Neural cell (in vitro differentiated cells): Measurements from ENCODE around the gene KCTD16. TPM values are rescaled to one million over a fixed set of nuclear protein-coding genes. Genes with fewer than 3 reads are reported as not detected.

Experiments
- H2AFZ ChIP-seq: fragments of 200-600, 300-800 bp; sonication (generic), shearing (Covaris generic); 2 replicates; pipeline ENCODE4 v1.6.0; 2014; ENCODE audit warnings: low read depth, mild to moderate bottlenecking, antibody characterized with exemption, low read length, moderate library complexity
- H3F3A ChIP-seq: fragments of 200-600 bp; shearing (Covaris generic); 2 replicates; pipeline ENCODE4 v1.6.1; 2016; ENCODE audit warnings: mild to moderate bottlenecking, moderate library complexity, mixed read lengths, antibody characterized with exemption, low read length; ENCODE audit not compliant: insufficient read depth, poor library complexity, severe bottlenecking
- H3K27ac ChIP-seq: fragments of 200-600, 300-800 bp; sonication (generic), shearing (Covaris generic); 2 replicates; pipeline ENCODE4 v1.5.1; 2014; ENCODE audit warnings: mild to moderate bottlenecking, low read length, moderate library complexity
- H3K27me3 ChIP-seq: fragments of 300-800, 200-600 bp; sonication (generic), shearing (Covaris generic); 2 replicates; pipeline ENCODE4 v1.6.0; 2014; ENCODE audit warnings: mild to moderate bottlenecking, low read depth, low read length, moderate library complexity; ENCODE audit not compliant: insufficient read depth
- H3K36me3 ChIP-seq: fragments of 300-800, 200-600 bp; sonication (generic), shearing (Covaris generic); 2 replicates; pipeline ENCODE4 v1.5.1; 2014; ENCODE audit warnings: mild to moderate bottlenecking, antibody characterized with exemption, low read length, moderate library complexity; ENCODE audit not compliant: insufficient read depth
- H3K4me2 ChIP-seq: fragments of 300-800, 200-600 bp; sonication (generic), shearing (Covaris generic); 2 replicates; pipeline ENCODE4 v1.6.0; 2014; ENCODE audit warnings: mild to moderate bottlenecking, low read length
- H3K4me3 ChIP-seq: fragments of 300-800, 200-600 bp; sonication (generic), shearing (Covaris generic); 2 replicates; pipeline ENCODE4 v1.5.1; 2014; ENCODE audit warnings: mild to moderate bottlenecking, low read length, moderate library complexity
- H3K79me2 ChIP-seq: fragments of 200-600 bp; shearing (Covaris generic); replicated peaks from 2 replicates; pipeline ENCODE4 v1.6.0; 2014; ENCODE audit warnings: mild to moderate bottlenecking, low read length, moderate library complexity; ENCODE audit not compliant: insufficient read depth
- H3K9ac ChIP-seq: fragments of 300-800, 200-600 bp; sonication (generic), shearing (Covaris generic); 2 replicates; pipeline ENCODE4 v1.6.1; 2016; ENCODE audit warnings: mild to moderate bottlenecking, low read length, mixed read lengths
- H3K9me2 ChIP-seq: fragments of 200-600 bp; shearing (Covaris generic); 2 replicates; pipeline ENCODE4 v1.6.1; 2016; ENCODE audit warnings: mild to moderate bottlenecking, low read length, mixed read lengths; ENCODE audit not compliant: insufficient read depth
- H3K9me3 ChIP-seq: fragments of 200-600, 300-800 bp; sonication (generic), shearing (Covaris generic); 2 replicates; pipeline ENCODE4 v1.6.1; 2016; ENCODE audit warnings: mild to moderate bottlenecking, mixed run types, low read length, moderate library complexity, mixed read lengths
- H4K20me1 ChIP-seq: fragments of 200-600 bp; shearing (Covaris generic); 2 replicates; pipeline ENCODE4 v1.6.1; 2016; ENCODE audit warnings: mild to moderate bottlenecking, mixed run types; ENCODE audit not compliant: insufficient read depth
- CTCF ChIP-seq: fragments of 450-650 bp; IDR thresholded peaks from 2 replicates; pipeline ENCODE4 v1.5.1; 2014; ENCODE audit warnings: antibody characterized with exemption, mild to moderate bottlenecking, moderate library complexity; ENCODE audit not compliant: poor library complexity, severe bottlenecking
- EP300 ChIP-seq: fragments of 450-650 bp; conservative IDR thresholded peaks from 2 replicates; pipeline ENCODE4 v1.6.1; 2014; ENCODE audit warnings: antibody characterized with exemption, mild to moderate bottlenecking, moderate library complexity; ENCODE audit not compliant: poor library complexity, severe bottlenecking
- EZH2 ChIP-seq: fragments of 200-600, 300-800 bp; shearing (Covaris generic), sonication (generic); IDR thresholded peaks from 2 replicates; pipeline ENCODE4 v1.6.1; 2014; ENCODE audit warnings: antibody characterized with exemption, low read length, borderline replicate concordance, mild to moderate bottlenecking; ENCODE audit not compliant: insufficient read depth, poor library complexity, severe bottlenecking
- MXI1 ChIP-seq: fragments of 450-650 bp; conservative IDR thresholded peaks from 2 replicates; pipeline ENCODE4 v1.6.1; 2014; ENCODE audit warnings: antibody characterized with exemption, mild to moderate bottlenecking; ENCODE audit not compliant: poor library complexity, severe bottlenecking
- POLR2AphosphoS5 ChIP-seq: IDR thresholded peaks from 2 replicates; pipeline ENCODE4 v1.6.1; 2012
- RAD21 ChIP-seq: fragments of 450-650 bp; conservative IDR thresholded peaks from 2 replicates; pipeline ENCODE4 v1.6.1; 2014; ENCODE audit warnings: antibody characterized with exemption, mild to moderate bottlenecking, moderate library complexity
- REST ChIP-seq: IDR thresholded peaks from 2 replicates; pipeline ENCODE4 v1.6.1; 2012; ENCODE audit warnings: borderline replicate concordance
- SMC3 ChIP-seq: fragments of 450-650 bp; conservative IDR thresholded peaks from 2 replicates; pipeline ENCODE4 v1.6.1; 2014; ENCODE audit warnings: antibody characterized with exemption, mild to moderate bottlenecking, moderate library complexity; ENCODE audit not compliant: poor library complexity
- TAF1 ChIP-seq: IDR thresholded peaks from 2 replicates; pipeline ENCODE4 v1.6.1; 2012; ENCODE audit warnings: low read depth
- polyA plus RNA-seq: library from polyadenylated mRNA; depleted of rRNA; stranded (reverse); fragments of >200 nt; gene quantifications from 2 replicates; pipeline ENCODE4 v1.2.3, GENCODE V29; 2014

KCTD16 gene
- polyA plus RNA-seq, 1 donor from 2014 or later = 7.1 TPM

GRCh38 chr5:144166696-144167095, 4.0 kb upstream of the KCTD16 start:
- H4K20me1 ChIP-seq = no peaks in the 10 kb centered on the region
- no peak for TF ChIP-seq POLR2AphosphoS5
- TF ChIP-seq REST = no peak
- no peak for TF ChIP-seq CTCF
- no peak for TF ChIP-seq RAD21
- no peak for TF ChIP-seq TAF1
- no peak for TF ChIP-seq EZH2
- TF ChIP-seq MXI1 = no peak
- no peak for TF ChIP-seq EP300
- TF ChIP-seq SMC3 = no peak
- H3K9me2 ChIP-seq = no peaks in the 10 kb centered on the region
- peaks cover 29% of the 10 kb centered on the region for H3K79me2 ChIP-seq
- no peak overlapping the region for H3K9ac ChIP-seq
- H3K27ac ChIP-seq = no peak overlapping the region
- peaks cover 15% of the 10 kb centered on the region for H3K36me3 ChIP-seq
- H3K4me3 ChIP-seq = no peak overlapping the region
- H3K9me3 ChIP-seq = no peaks in the 10 kb centered on the region
- H3K4me2 ChIP-seq = no peak overlapping the region
- H3F3A ChIP-seq = no peaks in the 10 kb centered on the region
- no peak overlapping the region for H2AFZ ChIP-seq
- H3K27me3 ChIP-seq = no peaks in the 10 kb centered on the region

- H4K20me1 ChIP-seq = no peaks in the 10 kb centered on the region
- no peak overlapping the region for H3K4me2 ChIP-seq
- H2AFZ ChIP-seq = no peak overlapping the region
- no peak overlapping the region for H3K9ac ChIP-seq
- H3K9me2 ChIP-seq = no peaks in the 10 kb centered on the region
- no peaks in the 10 kb centered on the region for H3K27me3 ChIP-seq
- no peaks in the 10 kb centered on the region for H3F3A ChIP-seq
- H3K36me3 ChIP-seq = peaks cover 8% of the 10 kb centered on the region
- H3K79me2 ChIP-seq = peaks cover 29% of the 10 kb centered on the region
- no peaks in the 10 kb centered on the region for H3K9me3 ChIP-seq
- H3K27ac ChIP-seq = no peak overlapping the region
- TF ChIP-seq CTCF (no peak), MXI1 (no peak), RAD21 (no peak), EP300 (no peak), EZH2 (no peak), SMC3 (no peak), REST (no peak), POLR2AphosphoS5 (no peak)
- H3K4me3 ChIP-seq = peak overlapping the region; percentile 80
These were observed 2.7 kb upstream of the KCTD16 start for GRCh38 chr5:144167998-144168397.
